GM19372 (cell line): ENCODE results near the gene LACRT.
"Not testable (repeated sequence)": the region's sequence is repeated elsewhere in the genome, so short reads cannot be mapped to it uniquely, and the experiment has no call there.

Experiments
- ATAC-seq: cut with Tn5 transposase; IDR thresholded peaks from one replicate; pipeline ENCODE4 v1.9.1; 2021; ENCODE audit warnings: mild to moderate bottlenecking, low read depth, moderate library complexity; ENCODE audit not compliant: unreplicated experiment

Gene LACRT

DNA sequence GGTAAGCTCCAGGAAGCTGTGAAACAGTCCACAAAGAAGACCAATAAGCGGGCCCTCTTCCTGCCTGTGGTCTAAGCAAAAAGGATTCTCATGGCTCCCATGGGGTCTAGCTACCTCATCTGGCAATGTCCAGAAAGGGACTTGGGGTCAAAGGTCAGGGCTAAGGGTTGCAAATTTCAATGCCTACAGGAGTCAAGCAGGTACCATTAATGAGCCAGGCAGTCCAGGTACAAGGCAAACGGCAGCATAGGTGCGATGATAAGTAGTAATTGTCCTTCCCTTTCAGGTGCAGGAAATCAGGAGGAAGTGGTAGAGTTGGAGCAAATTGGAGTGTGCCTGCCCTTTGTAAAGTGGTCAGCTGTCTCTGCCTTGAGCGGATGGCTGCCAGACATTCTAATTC is 6.4 kb upstream of the LACRT start:
- ATAC-seq, result no peak

DNA sequence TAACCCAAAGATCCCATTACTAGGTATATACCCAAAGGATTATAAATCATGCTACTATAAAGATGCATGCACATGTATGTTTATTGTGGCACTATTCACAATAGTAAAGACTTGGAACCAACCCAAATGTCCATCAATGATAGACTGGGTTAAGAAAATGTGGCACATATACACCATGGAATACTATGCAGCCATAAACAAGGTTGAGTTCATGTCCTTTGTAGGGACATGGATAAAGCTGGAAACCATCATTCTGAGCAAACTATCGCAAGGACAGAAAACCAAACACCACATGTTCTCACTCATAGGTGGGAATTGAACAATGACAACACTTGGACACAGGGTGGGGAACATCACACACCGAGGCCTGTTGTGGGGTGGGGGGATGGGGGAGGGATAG is 4.4 kb upstream of the LACRT start:
- not testable (repeated sequence) for ATAC-seq

DNA sequence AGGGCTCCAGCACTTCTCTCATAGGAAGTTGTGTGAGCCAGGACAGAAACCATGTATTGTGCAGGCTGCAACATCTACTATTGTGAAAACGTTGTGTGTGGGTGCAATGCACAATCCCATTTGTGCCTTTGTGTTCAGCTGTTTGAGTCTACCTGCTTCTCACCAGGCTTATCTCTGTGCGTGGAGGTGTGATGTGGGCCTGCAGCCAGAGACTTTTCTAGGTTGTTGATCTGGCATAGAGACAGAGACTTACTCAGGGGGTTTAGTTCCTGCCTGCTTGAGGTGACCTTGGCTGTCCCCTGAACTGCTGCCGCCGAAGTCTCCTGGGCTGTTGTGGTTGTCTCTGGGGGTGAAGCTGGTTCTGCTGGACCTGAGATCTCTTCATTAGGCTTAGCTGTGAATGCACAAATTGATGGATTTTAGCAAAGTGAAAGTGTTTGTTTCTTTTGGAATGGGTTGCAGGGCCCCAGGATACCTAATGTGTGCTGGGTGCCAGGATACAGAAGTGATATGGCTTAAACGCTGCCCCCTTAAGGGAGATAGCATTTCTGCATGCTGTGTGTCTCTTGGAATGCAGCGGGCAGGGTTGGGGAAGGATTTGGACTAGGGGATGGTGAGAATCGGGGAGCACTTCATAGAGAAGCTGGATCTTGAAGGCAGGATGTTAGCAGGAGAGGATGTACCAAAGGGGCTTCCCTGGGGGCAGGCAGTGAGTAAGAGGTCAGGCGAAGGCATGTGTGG is 2.5 kb downstream of the LACRT start:
- no peak for ATAC-seq

DNA sequence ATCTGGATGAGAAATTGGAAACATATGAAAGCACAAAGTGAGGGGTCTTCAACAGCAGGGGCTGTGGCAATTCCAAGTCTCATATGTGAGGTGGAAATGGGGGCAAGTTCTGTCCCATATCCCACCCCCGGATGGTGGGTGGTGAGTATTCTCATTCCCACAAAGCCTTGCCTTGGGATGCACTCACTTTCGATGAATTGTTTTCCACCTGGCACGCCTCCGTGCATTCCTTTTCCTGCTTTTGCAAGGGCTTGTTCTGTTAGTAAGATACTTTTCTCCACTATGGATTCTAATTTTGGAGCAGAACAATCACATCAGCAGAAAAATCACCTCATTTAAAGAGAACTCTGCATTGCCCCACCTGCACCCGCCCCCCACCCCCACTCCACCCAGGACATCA is 3.1 kb downstream of the LACRT start:
- ATAC-seq, result no peak

DNA sequence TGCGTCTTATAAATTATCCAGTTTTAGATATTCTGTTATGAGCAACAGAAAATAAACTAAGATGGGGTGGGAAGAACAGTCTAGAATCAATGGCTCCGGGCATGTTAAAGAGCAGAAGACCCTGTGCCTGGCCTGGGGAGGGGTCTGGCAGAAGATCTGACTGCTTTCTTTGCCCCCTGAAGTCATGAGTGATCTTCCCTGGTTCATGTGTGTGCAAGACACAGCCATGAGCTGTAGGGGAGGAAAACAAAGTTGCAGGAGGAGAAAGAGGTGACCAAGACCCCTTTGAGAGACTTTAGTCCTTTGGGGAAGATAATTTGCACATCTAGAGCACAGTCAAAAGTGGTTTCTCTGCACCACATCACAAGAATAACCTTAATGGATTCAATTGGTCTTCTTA is 4.8 kb downstream of the LACRT start:
- ATAC-seq, result no peak

DNA sequence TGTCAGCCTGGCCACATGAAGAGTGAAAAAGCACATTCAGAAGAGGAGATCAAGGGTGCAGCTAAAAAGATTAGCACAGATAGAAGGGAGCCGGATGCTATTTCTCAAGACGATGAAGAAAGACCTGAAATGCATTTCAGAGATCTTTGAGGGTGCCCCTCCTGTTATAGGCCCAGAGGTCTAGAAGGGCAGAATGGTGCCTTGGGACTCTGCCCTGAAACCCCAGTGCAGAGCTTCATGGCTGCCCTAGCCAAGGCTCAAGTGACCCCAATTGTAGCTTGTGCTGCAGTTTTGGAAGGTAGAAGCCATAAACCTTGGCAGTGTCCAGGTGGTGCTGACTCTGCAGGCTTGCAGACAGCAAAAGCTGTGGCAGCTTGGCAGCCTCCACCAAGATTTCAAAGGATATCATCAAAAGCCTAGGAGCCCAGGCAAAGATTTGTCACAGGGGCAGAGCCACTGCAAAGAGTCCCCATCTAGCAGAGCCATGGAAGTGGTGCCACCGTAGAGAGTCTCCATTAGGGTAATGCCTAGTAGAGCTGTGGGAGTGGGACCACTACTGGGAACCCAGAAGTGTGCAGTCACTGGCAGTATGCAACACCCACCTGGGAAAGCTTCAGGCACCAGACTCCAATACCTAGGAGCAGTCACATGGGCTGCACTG is 6.4 kb downstream of the LACRT start:
- no peak for ATAC-seq

DNA sequence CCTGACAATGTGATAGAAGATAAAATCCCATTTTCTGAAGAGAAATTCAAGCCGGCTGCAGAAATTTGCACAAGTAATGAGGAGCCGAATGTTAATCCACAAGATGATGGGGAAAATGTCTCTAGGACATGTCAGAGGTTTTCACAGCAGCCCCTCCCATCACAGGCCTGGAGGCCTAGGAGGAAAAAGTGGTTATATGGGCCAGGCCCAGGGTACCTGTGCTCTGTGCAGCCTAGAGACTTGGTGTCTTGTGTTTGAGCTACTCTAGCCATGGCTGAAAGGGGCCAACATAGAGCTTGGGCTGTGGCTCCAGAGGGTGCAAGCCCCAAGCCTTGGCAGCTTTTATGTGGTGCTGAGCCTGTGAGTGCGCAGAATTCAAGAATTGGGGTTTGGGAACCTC is 7.4 kb downstream of the LACRT start:
- no peak for ATAC-seq

DNA sequence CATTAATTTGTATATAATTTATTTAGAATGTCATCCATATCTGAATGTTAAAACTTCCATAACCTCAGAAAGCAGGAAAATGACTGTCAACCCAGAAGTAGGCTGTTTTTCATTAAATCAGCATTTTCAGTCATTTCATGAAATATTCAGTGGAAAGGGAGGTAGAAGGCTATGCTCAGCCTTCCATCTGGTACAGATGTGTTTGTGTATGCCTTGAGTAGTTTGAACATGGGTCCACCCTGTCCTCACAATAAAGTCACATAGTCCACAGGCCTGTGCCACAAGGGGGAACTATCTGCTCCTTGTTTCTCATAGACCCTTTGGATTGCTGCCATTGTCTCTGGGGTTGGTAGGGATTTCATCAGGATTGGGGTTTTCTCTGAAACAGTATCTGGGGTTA is 9.1 kb downstream of the LACRT start:
- no peak for ATAC-seq

DNA sequence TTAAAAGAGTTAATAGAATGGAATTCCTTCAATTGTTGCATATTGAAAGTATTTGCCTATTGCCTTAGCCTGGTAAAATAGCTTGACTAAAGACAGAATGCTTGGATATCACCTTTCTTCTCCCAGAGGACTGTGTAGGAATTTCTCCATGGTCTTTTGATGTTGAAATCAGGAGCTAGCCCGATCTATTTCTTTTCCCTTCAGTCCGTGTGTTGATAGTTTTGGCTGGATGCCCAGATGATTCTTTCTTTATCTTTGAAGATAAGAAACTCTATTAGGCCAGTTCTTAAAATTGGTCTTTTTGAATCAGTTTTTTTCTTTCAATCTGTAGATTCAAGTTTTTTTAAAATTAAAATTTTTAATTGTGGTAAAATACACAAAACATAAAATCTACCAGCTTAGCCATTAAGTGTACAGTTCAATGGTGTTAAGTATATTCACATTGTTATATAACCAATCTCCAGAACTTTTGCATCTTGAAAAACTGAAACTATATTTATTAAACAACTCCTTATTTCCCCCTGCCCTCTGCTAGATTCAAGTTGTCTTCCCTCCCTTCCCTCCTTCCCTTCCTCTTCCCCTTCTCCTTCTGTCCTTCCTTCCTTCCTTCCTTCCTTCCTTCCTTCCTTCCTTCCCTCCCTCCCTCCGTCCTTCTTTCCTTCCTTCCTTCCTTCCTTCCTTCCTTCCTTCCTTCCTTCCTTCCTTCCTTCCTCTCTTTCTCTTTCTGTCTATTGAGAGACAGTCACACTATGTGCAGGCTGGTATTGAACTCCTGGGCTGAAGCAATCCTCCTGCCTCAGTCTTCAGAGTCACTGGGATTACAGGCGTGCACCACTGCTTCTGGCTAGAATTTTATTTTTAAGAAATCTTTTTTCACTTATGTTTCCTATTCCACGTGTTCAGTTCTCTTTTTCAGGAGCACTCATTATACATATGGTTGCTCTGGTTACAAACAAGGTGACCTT is 10.1 kb downstream of the LACRT start:
- ATAC-seq, result no peak

DNA sequence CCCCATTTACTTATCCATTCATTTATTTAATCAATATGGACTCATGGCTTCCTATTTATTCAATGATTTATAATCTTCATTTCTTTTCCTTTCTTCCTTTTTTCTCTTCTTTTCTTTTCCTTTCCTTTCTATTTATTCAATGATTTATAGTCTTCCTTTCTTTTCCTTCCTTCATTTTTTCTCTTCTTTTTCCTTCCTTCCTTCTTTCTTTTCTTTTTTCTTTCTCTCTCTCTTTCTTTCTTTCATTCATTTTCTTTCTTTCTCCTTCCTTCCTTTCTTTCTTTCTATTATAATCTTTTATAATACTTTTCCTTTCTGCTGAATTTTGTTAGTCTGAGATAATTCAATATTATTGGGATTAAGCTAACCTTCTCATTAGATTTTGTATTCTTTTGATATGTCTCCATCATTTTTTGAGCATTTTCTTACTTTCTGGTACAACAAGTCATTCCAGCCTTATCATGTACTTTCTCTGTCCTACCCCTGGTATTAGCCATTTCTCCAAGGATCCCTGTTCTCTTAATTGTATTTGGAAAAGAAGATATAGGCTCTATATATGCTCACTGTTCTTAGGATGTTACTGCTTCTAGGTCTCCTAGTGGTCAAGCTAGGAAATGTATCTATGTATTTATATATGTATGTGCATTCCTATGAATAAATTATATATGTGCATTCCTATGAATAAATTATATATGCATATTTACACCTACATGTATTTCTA is 12.1 kb downstream of the LACRT start:
- ATAC-seq, result no peak

DNA sequence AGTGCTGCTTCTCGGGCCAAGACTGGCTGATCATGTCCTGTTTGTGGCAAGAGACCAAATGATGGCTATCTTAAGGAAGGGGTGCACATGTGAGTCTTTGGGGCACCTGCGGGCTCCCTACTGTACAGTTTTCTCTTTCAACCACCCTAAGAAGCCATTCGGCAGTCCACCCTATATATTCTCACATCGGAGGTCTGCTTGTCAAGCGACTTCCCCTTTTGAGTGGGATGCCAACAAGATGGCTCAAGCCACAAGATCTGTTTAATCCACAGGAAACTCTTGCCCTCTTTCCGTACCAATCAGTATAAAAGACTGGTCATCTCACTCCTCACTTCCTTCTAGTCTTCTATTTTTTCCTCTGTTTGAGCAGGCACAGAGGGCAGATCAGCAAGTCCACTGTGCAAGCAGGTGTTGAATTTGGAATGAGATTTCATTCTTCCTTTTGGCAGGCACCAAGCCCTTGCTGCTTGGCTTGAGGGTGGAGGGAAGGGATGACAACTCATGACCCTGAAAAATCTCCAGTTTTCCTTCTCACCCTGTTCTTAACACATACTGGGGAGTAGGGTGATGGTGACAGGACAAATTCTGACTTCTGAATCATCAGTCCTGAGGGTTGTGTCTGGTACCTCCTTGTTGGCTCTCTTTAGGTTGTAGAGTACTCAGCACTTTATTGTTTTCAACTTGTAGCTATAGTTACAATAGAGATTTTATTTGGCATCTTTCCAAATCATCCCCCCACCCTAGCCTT is 17.6 kb downstream of the LACRT start:
- ATAC-seq, result no peak

DNA sequence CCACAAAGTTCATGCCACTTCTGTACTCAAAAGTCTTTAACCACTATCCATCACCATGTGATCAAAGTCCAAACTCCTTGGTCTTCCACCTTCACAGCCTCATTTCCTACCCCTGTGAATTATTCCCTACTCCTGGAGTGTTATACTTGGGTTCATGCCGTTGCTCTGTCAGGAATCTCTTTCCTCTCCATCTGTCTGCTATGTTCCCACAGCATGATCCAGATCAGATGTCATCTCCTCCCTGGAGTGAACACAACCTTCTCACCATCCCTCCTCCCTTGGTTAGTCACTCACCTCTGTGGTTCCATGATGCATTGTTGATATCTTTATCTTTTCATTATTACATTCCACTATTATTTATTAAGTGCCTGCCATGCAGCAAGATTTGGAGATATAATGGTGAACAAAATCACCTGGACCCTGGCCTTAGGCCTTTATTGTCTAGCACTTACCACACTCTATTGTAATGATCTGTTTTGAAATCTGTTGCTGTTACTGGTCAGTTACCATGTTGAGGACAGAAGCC is 22.4 kb downstream of the LACRT start:
- ATAC-seq, result no peak

DNA sequence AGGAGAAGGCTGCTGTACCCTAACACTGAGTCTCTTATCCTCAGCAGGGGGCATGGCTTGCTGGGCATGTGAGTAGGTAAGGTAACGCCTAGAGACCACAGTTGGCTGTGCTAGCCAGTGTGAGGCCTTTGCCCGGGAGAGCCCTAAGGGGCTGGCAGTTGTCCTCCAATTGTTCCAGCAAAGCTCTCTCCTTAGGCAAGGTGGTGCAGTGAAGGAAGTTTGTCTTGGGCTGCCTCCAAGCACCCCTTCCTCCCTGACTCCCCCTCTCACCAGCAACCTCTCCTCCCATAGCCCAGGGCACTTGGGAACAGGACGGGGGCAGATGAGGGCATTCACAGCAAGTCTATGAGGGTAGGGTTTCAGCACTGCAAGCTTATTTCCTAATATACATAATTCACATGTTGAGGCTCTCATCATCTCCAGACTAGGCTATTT is 23.0 kb downstream of the LACRT start:
- ATAC-seq, result no peak

DNA sequence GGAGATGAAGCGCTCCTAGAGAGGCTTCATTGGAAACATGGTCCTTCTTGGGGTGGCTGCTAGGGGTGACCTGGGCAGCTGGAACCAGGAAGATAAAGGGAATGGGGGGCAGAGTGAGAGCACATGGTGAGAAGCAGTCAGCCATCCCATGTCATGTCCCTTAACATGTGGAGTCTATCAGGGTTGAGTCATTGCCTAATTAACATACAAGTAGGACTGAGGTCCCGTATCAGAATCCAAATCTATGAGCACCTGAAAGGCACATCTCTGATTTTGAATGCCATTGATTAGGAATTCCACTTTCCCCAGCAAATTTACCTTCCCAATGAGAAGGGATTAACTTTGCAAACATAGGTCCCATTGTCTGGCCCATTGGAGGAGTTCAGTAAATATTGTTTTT is 25.9 kb downstream of the LACRT start:
- ATAC-seq, result no peak

DNA sequence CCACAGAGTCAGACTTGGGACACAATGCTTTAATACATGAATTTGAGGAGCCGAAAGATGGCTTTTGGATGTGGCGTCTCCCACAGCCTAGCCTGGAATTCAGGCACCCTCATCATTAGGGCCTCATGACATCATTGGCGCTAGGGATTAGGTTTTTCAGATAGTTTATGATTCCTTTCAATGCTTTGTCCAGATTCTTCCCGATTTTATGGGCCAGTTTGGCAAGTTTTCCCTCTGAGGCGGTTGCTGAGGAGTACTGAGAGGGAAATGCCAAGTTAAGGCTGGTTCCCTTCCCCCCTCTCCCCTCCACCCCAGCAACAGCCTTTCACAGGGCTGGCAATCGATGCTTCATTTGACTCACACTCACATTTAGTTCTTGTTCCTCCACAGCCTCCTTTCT is 26.5 kb downstream of the LACRT start:
- ATAC-seq, result no peak

DNA sequence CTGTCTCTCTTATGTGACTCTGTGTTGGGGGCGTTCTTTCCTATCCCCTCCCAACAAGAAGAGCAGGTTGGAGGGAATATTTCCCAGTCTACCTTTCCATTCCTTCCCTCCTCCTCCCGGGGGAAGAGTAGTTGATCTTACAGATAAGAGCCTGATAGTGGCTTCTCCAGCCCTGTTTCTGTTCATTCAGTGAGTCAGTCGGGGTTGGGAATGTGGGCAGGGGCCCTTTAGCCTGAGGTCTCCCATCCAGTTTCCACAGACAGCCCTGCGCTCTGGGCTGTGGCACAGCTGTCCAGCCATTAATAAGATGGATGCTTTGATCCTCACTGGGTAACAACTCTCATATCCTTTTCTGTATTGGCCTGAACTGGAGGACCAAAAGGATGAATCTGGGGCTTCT is 28.1 kb downstream of the LACRT start:
- no peak for ATAC-seq

DNA sequence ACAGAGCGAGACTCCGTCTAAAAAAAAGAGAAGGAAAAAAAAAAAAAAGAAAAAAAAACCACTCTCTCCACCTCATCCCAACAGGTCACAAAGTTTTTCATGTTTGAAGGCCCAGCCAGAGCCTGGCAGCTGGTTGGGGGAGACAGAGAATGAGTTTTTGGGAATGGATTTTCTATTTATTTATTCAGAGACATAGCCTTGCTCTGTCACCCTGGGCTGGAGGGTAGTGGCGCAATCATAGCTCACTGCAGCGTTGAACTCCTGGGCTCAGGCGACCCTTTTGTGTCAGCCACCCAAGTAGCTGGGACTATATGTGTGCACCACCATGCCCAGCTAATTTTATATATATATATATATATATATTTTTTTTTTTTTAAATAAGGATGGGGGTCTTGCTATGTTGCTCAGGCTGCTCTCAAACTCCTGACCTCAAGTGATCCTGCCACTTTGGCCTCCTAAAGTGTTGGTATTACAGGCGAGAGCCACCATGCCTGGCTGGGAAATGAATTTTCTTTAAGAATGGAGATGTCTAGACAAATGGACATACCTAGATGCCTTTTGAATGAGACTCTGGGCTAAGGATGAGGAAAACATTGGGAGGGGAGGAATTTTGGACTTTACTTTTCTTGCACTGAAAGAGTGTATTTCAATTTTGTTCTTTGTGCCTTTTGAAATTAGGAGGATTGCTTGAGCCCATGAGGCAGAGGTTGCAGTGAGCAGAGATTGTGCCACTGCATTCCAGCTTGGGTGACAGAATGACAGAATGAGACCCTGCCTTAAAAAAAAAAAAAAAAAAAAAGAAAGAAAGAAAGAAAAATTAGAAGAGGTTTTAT is 29.3 kb downstream of the LACRT start:
- ATAC-seq, result no peak

DNA sequence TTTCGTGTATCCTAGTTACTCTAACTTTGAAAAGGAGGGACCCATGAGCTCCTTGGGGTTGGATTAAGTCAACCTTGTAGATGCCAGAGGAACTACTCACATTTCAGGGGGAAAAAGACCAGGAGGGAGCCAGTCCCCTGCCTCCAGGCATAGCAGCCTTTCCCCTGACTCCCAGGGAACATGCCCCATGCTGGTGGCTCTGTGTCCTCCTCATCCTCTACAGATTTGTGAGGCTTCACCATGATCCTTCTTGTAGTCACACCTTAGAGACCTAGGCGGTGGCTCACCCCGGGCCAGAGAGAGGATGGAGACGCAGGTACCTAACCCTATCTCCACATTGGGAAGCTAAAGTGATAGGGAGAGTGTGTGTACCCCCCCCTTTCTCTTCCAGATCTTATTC is 30.3 kb downstream of the LACRT start:
- ATAC-seq, result no peak

DNA sequence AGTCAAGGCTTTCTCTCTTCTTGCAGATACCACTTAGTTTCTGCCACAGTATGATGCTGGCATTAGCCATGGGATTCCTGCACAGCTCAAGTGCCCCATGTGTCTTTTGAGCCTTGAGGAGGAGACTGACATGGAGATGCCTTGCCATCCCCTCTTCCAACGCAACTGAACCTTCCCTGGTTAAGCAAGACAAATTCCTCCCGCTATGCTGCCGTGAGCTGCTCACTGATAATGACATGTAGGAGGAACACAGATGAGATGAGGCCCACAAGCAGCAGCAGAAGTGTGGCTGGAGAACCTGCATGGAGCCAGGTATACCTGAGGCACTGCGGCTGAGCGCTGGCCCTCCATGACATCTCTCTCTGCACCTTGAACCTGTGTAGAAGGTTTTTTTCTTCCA is 30.8 kb downstream of the LACRT start:
- no peak for ATAC-seq
